Neural progenitor cell (in vitro differentiated cells): ENCODE measurements around the gene RPS6KA2. TPM values are rescaled to one million over a fixed set of nuclear protein-coding genes. Genes with fewer than 3 reads are reported as not detected.

Experiments
- DNase-seq: peaks from one replicate; pipeline ENCODE4 v3.0.0-alpha.2; 2016; ENCODE audit warnings: low spot score
- H2AFZ ChIP-seq: fragments of 200-600 bp; sonication (generic); replicated peaks from 2 replicates; pipeline ENCODE4 v1.6.1; 2016; ENCODE audit warnings: antibody characterized with exemption
- H3F3A ChIP-seq: fragments of 200-600 bp; sonication (generic); 2 replicates; pipeline ENCODE4 v1.6.1; 2016; ENCODE audit warnings: antibody characterized with exemption, low read depth
- H3K27ac ChIP-seq: fragments of 200-600 bp; sonication (generic); 2 replicates; pipeline ENCODE4 v1.5.1; 2016; ENCODE audit warnings: mild to moderate bottlenecking
- H3K27me3 ChIP-seq: fragments of 200-600 bp; sonication (generic); 2 replicates; pipeline ENCODE4 v1.6.1; 2016; ENCODE audit warnings: mild to moderate bottlenecking, moderate library complexity
- H3K36me3 ChIP-seq: fragments of 200-600 bp; sonication (generic); 2 replicates; pipeline ENCODE4 v1.5.1; 2016
- H3K4me1 ChIP-seq: fragments of 200-600 bp; sonication (generic); 2 replicates; pipeline ENCODE4 v1.6.1; 2016; ENCODE audit warnings: mixed run types
- H3K4me2 ChIP-seq: fragments of 200-600 bp; sonication (generic); 2 replicates; pipeline ENCODE4 v1.6.1; 2016
- H3K4me3 ChIP-seq: fragments of 200-600 bp; sonication (generic); 2 replicates; pipeline ENCODE4 v1.5.1; 2016
- H3K79me2 ChIP-seq: fragments of 200-600 bp; sonication (generic); 2 replicates; pipeline ENCODE4 v1.6.1; 2016; ENCODE audit warnings: low read depth
- H3K9ac ChIP-seq: fragments of 200-600 bp; sonication (generic); 2 replicates; pipeline ENCODE4 v1.6.1; 2016
- H3K9me3 ChIP-seq: fragments of 200-600 bp; sonication (generic); 2 replicates; pipeline ENCODE4 v1.5.1; 2016; ENCODE audit warnings: low read depth
- H4K20me1 ChIP-seq: fragments of 200-600 bp; sonication (generic); 2 replicates; pipeline ENCODE4 v1.6.1; 2016; ENCODE audit warnings: low read depth
- H3K27ac Mint-ChIP-seq: 3 replicates; pipeline ENCODE4 v1.8.0; 2021; ENCODE audit warnings: mixed read lengths
- H3K27me3 Mint-ChIP-seq: 2 replicates; pipeline ENCODE4 v1.8.0; 2022; ENCODE audit warnings: low read depth, mild to moderate bottlenecking, inconsistent platforms, moderate library complexity, mixed read lengths; ENCODE audit not compliant: insufficient read depth
- H3K36me3 Mint-ChIP-seq: 3 replicates; pipeline ENCODE4 v1.8.0; 2021; ENCODE audit warnings: mixed read lengths
- H3K4me1 Mint-ChIP-seq: 3 replicates; pipeline ENCODE4 v1.8.0; 2021; ENCODE audit warnings: mixed read lengths
- H3K4me3 Mint-ChIP-seq: 3 replicates; pipeline ENCODE4 v1.8.0; 2021; ENCODE audit warnings: mild to moderate bottlenecking, moderate library complexity, mixed read lengths
- H3K9me3 Mint-ChIP-seq: 3 replicates; pipeline ENCODE4 v1.8.0; 2020; ENCODE audit warnings: mixed read lengths
- EZH2 ChIP-seq: fragments of 200-600 bp; sonication (generic); IDR thresholded peaks from 2 replicates; pipeline ENCODE4 v1.6.1; 2017; ENCODE audit warnings: antibody characterized with exemption, mild to moderate bottlenecking, moderate library complexity
- EZH2phosphoT487 ChIP-seq: fragments of 200-600 bp; sonication (generic); IDR thresholded peaks from 2 replicates; pipeline ENCODE4 v1.6.1; 2017; ENCODE audit warnings: antibody characterized with exemption
- total RNA-seq: library from RNA; depleted of rRNA; stranded (reverse); fragments of >200 nt; gene quantifications from 2 replicates; pipeline ENCODE4 v1.2.3, GENCODE V29; 2015; ENCODE audit warnings: low replicate concordance
- TF ChIP-seq, protein P1 (sequence below): fragments of 200-600 bp; sonication (generic); IDR thresholded peaks from 2 replicates; pipeline ENCODE4 v1.5.1; 2017; ENCODE audit warnings: antibody characterized with exemption, mild to moderate bottlenecking

RPS6KA2 gene
- total RNA-seq, 1 donor from 2014 or later, result 8.2 TPM

DNA sequence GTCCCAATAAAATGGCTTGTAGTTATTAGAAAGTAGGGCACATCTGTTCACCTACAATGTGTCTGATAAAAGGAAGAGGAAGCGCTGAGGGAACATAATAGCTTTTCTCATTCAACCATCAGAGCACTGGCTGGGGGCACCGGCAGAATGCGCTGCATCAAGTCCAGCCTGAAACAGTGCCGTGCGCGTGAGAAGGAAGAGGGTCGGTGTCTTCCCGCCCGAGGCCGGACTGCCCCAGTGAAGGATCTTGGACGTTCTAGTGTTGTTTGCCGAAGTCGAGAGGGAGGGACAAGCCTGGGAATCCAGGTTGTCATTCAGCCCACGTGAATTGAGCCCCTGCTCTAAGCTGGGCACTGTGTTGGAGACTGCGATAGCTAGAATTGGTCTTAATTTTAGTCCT is 182.6 kb downstream of the RPS6KA2 start:
- H3K36me3 ChIP-seq, result no peaks in the 10 kb centered on the region

GRCh38 chr6:166443166-166443565 is 183.9 kb downstream of the RPS6KA2 start:
- TF ChIP-seq, protein P1, sequence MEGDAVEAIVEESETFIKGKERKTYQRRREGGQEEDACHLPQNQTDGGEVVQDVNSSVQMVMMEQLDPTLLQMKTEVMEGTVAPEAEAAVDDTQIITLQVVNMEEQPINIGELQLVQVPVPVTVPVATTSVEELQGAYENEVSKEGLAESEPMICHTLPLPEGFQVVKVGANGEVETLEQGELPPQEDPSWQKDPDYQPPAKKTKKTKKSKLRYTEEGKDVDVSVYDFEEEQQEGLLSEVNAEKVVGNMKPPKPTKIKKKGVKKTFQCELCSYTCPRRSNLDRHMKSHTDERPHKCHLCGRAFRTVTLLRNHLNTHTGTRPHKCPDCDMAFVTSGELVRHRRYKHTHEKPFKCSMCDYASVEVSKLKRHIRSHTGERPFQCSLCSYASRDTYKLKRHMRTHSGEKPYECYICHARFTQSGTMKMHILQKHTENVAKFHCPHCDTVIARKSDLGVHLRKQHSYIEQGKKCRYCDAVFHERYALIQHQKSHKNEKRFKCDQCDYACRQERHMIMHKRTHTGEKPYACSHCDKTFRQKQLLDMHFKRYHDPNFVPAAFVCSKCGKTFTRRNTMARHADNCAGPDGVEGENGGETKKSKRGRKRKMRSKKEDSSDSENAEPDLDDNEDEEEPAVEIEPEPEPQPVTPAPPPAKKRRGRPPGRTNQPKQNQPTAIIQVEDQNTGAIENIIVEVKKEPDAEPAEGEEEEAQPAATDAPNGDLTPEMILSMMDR, result no peak
- TF ChIP-seq EZH2 (no peak), EZH2phosphoT487 (no peak)
- Histone ChIP-seq H3K27me3 (no peaks in the 10 kb centered on the region), H3F3A (no peaks in the 10 kb centered on the region), H3K4me1 (no peaks in the 10 kb centered on the region), H3K9me3 (no peaks in the 10 kb centered on the region), H3K4me3 (no peak overlapping the region), H3K4me2 (no peak overlapping the region), H3K27ac (no peak overlapping the region), H4K20me1 (no peaks in the 10 kb centered on the region), H2AFZ (no peak overlapping the region), H3K79me2 (no peaks in the 10 kb centered on the region), H3K36me3 (no peaks in the 10 kb centered on the region), H3K9ac (no peak overlapping the region)
- Mint-ChIP-seq H3K4me3 (no peak overlapping the region), H3K27me3 (peaks cover 5% of the 10 kb centered on the region), H3K9me3 (no peaks in the 10 kb centered on the region), H3K27ac (no peak overlapping the region), H3K4me1 (no peaks in the 10 kb centered on the region), H3K36me3 (peaks cover 11% of the 10 kb centered on the region)
- no peak for DNase-seq

More for the DNA sequence above, 182.6 kb downstream of the RPS6KA2 start:
- no peak overlapping the region for H2AFZ ChIP-seq
- H3K4me1 Mint-ChIP-seq, result no peaks in the 10 kb centered on the region
- peaks cover 4% of the 10 kb centered on the region for H3K27me3 Mint-ChIP-seq
- no peaks in the 10 kb centered on the region for H3K27me3 ChIP-seq
- H3K4me3 ChIP-seq, result no peak overlapping the region
- no peaks in the 10 kb centered on the region for H3K4me1 ChIP-seq
- no peak for DNase-seq
- H3K79me2 ChIP-seq, result no peaks in the 10 kb centered on the region
- no peak overlapping the region for H3K4me2 ChIP-seq
- no peaks in the 10 kb centered on the region for H4K20me1 ChIP-seq
- H3K9me3 Mint-ChIP-seq, result no peaks in the 10 kb centered on the region
- no peak overlapping the region for H3K9ac ChIP-seq
- no peak overlapping the region for H3K27ac ChIP-seq
- TF ChIP-seq EZH2, result no peak
- TF ChIP-seq, protein P1, result no peak
- no peak for TF ChIP-seq EZH2phosphoT487
- H3F3A ChIP-seq, result no peaks in the 10 kb centered on the region
- no peaks in the 10 kb centered on the region for H3K9me3 ChIP-seq
- no peak overlapping the region for H3K4me3 Mint-ChIP-seq
- H3K27ac Mint-ChIP-seq, result no peak overlapping the region
- peaks cover 19% of the 10 kb centered on the region for H3K36me3 Mint-ChIP-seq

GRCh38 chr6:166442131-166442685 is 184.8 kb downstream of the RPS6KA2 start:
- H3K36me3 Mint-ChIP-seq, result peaks cover 7% of the 10 kb centered on the region

More at GRCh38 chr6:166442131-166442685, 184.8 kb downstream of the RPS6KA2 start:
- no peak overlapping the region for H3K4me2 ChIP-seq
- no peaks in the 10 kb centered on the region for H3K79me2 ChIP-seq
- no peak overlapping the region for H3K4me3 ChIP-seq
- no peak overlapping the region for H3K9ac ChIP-seq
- Mint-ChIP-seq H3K9me3 (no peaks in the 10 kb centered on the region), H3K4me1 (no peaks in the 10 kb centered on the region), H3K27me3 (peaks cover 5% of the 10 kb centered on the region), H3K27ac (no peak overlapping the region), H3K4me3 (no peak overlapping the region)
- no peaks in the 10 kb centered on the region for H3K9me3 ChIP-seq
- H3K36me3 ChIP-seq, result no peaks in the 10 kb centered on the region
- no peak for DNase-seq
- no peak overlapping the region for H3K27ac ChIP-seq
- H4K20me1 ChIP-seq, result no peaks in the 10 kb centered on the region
- H3K27me3 ChIP-seq, result no peaks in the 10 kb centered on the region
- H3K4me1 ChIP-seq, result no peaks in the 10 kb centered on the region
- H3F3A ChIP-seq, result no peaks in the 10 kb centered on the region
- no peak for TF ChIP-seq EZH2phosphoT487
- TF ChIP-seq EZH2, result no peak
- TF ChIP-seq, protein P1, result no peak
- no peak overlapping the region for H2AFZ ChIP-seq
